Astrocyte of the spinal cord (primary cell): ENCODE measurements around the gene ARFGEF3.
"Not testable (repeated sequence)": the region's sequence is repeated elsewhere in the genome, so short reads cannot be mapped to it uniquely, and the experiment has no call there.

Source experiments
- DNase-seq: peaks from one replicate; pipeline ENCODE4 v3.0.0; 2011; ENCODE audit warnings: low read depth, low spot score
- H3K4me3 ChIP-seq: 2 replicates; pipeline ENCODE4 v1.5.1; 2011; ENCODE audit warnings: low read depth, mild to moderate bottlenecking, low read length, moderate library complexity
- in situ Hi-C: cut with HindIII; loops from 2 replicates; pipeline ENCODE4 v1.10.0; 2017; ENCODE audit warnings: low sequenced_read_pairs
- TF ChIP-seq, protein P1 (sequence below): IDR thresholded peaks from 2 replicates; pipeline ENCODE4 v1.5.1; 2012; ENCODE audit warnings: low read depth, mild to moderate bottlenecking, low read length, inconsistent platforms

The ARFGEF3 gene

GRCh38 chr6:138117376-138117914 lies 44.3 kb upstream of the ARFGEF3 start:
- TF ChIP-seq, protein P1, sequence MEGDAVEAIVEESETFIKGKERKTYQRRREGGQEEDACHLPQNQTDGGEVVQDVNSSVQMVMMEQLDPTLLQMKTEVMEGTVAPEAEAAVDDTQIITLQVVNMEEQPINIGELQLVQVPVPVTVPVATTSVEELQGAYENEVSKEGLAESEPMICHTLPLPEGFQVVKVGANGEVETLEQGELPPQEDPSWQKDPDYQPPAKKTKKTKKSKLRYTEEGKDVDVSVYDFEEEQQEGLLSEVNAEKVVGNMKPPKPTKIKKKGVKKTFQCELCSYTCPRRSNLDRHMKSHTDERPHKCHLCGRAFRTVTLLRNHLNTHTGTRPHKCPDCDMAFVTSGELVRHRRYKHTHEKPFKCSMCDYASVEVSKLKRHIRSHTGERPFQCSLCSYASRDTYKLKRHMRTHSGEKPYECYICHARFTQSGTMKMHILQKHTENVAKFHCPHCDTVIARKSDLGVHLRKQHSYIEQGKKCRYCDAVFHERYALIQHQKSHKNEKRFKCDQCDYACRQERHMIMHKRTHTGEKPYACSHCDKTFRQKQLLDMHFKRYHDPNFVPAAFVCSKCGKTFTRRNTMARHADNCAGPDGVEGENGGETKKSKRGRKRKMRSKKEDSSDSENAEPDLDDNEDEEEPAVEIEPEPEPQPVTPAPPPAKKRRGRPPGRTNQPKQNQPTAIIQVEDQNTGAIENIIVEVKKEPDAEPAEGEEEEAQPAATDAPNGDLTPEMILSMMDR = no peak
- no peak overlapping the region for H3K4me3 ChIP-seq
- in situ Hi-C loops = no loop called here
- no peak for DNase-seq

DNA sequence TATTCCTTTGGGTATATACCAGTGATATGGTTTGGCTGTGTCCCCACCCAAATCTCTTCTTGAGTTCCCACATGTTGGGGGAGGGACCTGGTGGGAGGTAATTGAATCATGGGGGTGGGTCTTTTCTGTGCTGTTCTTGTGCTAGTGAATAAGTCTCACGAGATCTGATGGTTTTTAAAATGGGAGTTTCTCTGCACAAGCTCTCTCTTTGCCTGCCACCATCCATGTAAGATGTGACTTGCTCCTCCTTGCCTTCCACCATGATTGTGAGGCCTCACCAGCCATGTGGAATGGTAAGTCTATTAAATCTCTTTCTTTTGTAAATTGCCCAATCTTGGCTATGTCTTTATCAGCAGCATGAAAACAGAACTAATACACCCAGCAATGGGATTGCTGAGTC lies 42.5 kb upstream of the ARFGEF3 start:
- DNase-seq, in situ Hi-C loops, H3K4me3 ChIP-seq: not testable (repeated sequence)

DNA sequence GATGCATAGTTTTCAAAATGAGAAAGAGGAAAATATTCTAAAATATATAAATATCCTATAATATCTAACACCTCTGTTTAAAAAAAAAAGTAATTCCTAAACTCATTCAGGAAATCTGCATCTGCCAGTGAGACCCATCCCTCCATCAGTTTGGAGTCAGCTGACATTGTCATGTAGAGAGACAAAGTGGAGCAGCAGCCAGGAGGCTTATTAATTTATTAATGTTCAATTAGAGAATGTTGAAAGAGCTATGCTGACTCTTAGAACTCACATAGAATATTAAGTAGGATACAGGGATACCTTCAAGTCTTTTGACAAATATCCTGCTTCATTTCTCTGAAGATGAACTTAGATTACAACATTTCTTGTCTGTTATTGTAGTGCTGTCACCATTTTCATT lies 41.8 kb upstream of the ARFGEF3 start:
- no peak overlapping the region for H3K4me3 ChIP-seq
- no peak for DNase-seq
- TF ChIP-seq, protein P1 = no peak
- in situ Hi-C loops = no loop called here

GRCh38 chr6:138124096-138124495 lies 37.6 kb upstream of the ARFGEF3 start:
- in situ Hi-C loops = no loop called here
- no peak overlapping the region for H3K4me3 ChIP-seq
- DNase-seq = no peak
- TF ChIP-seq, protein P1 = no peak

DNA sequence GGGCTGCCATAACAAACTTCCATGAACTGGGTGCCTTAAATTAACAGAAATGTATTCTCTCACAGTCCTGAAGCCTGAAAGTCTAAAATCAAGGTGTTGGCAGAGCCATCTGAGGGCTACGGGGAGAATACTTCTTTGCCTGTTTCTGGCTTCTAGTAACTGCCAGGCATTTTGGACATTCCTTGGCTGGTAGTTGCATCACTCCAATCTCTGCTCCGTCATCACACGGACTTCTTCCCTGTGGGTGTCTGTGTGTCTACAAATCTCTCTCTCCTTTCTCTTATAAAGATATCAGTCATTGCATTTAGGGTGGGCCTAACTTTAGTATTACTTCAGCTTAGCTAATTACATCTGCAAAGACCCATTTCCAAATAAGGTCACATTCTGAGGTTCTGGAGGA lies 33.6 kb upstream of the ARFGEF3 start:
- in situ Hi-C loops = no loop called here
- TF ChIP-seq, protein P1 = no peak
- no peak for DNase-seq
- no peak overlapping the region for H3K4me3 ChIP-seq

GRCh38 chr6:138129190-138129589 lies 32.5 kb upstream of the ARFGEF3 start:
- in situ Hi-C loops = no loop called here
- DNase-seq = no peak
- TF ChIP-seq, protein P1 = no peak
- no peak overlapping the region for H3K4me3 ChIP-seq

DNA sequence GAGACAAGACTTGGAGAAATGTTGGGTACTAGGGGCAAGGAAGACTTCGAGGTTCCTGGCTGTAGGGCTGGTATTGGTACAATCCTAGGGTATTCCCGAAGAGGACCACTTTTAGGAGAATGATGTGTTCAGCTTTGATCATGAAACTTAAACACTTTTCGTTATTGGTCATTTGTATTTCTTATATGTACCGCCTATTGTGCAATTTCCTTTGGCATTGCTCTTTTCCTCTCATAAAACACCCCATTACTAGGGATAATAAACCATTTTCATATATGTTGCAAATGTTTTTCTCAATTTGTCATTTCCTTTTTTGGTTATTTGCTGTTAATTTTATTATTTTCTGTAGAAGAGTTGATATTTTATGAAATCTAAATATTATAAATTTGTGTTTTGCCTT lies 18.9 kb upstream of the ARFGEF3 start:
- H3K4me3 ChIP-seq = no peak overlapping the region
- in situ Hi-C loops = no loop called here
- DNase-seq = no peak
- TF ChIP-seq, protein P1 = no peak
